22Rv1 (cell line): Measurements from ENCODE around the gene CLIC5.

ENCODE experiments used
- H3K27ac ChIP-seq: fragments of 450-650 bp; 2 replicates; pipeline ENCODE4 v1.5.1; 2017
- CTCF ChIP-seq: fragments of 450-650 bp; IDR thresholded peaks from 2 replicates; pipeline ENCODE4 v1.5.1; 2017; ENCODE audit warnings: mild to moderate bottlenecking
- ZFX ChIP-seq: fragments of 450-650 bp; IDR thresholded peaks from 2 replicates; pipeline ENCODE4 v1.6.1; 2017; ENCODE audit warnings: antibody characterized with exemption, borderline replicate concordance

The CLIC5 gene

GRCh38 chr6:45920819-45921511, 94.7 kb downstream of the CLIC5 start:
- no peak overlapping the region for H3K27ac ChIP-seq
- TF ChIP-seq ZFX = no peak
- no peak for TF ChIP-seq CTCF

- H3K27ac ChIP-seq = no peak overlapping the region
- no peak for TF ChIP-seq ZFX
- no peak for TF ChIP-seq CTCF
Measured at GRCh38 chr6:45917439-45917838, 98.2 kb downstream of the CLIC5 start.

GRCh38 chr6:45916692-45917091, 99.0 kb downstream of the CLIC5 start:
- no peak overlapping the region for H3K27ac ChIP-seq
- TF ChIP-seq CTCF (no peak), ZFX (no peak)

- H3K27ac ChIP-seq = no peak overlapping the region
- TF ChIP-seq ZFX (no peak), CTCF (no peak)
Measured at GRCh38 chr6:45915780-45916468, 99.7 kb downstream of the CLIC5 start.

- TF ChIP-seq CTCF (no peak), ZFX (no peak)
- no peak overlapping the region for H3K27ac ChIP-seq
Measured at GRCh38 chr6:45911691-45912090, 104.0 kb downstream of the CLIC5 start.

GRCh38 chr6:45903959-45904358, 111.7 kb downstream of the CLIC5 start:
- H3K27ac ChIP-seq = no peak overlapping the region
- TF ChIP-seq CTCF (no peak), ZFX (no peak)

- TF ChIP-seq ZFX (no peak), CTCF (no peak)
- no peak overlapping the region for H3K27ac ChIP-seq
Measured at GRCh38 chr6:45902984-45903383, 112.7 kb downstream of the CLIC5 start.
